ENCODE measurements around the gene NT5DC3.
A peak's percentile ranks its signal among the peaks of the same experiment; 100 is the strongest.

Gene NT5DC3

DNA sequence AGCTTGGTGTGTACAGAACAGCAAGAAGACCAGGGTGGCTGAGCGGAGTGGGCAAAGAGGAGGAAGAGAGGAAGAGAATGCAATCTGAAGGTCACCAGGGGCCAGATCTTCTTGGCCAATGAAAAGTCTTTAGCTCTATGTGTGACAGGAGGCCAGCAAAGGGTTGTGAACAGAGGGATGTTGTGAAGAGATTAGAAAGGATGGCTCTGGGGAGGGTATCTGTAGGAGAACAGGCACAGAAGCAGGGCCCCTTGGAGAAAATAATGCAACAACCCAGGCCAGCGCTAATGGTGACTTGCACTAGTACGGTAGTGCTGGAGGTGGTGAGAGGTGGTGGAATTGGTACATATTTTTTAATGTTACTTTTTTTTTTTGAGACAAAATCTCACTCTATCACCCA lies 97.2 kb downstream of the NT5DC3 start:
- FAIRE-seq: no peak

DNA sequence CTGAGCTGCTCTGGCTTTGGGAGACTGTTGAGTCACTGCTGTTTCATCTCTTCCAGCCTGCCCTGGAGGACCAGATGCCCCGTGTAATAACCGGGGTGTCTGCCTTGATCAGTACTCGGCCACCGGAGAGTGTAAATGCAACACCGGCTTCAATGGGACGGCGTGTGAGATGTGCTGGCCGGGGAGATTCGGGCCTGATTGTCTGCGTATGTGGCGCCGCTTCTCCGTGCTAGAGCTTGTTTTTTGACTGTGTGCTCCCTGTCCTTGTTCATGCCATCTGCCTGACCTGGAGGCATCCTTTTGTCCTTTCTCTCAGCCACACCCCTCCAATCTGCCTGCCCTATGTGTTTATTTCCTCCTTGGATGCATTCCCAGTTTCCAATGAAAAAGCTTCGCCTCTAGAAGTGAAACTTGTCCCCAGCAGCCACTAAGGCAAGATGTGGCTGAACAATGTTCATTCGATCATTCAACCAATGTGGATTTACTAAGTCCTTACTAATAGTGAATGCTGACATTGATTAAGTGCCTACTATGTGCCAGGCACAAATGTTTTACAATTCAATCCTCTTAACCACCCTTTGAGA lies 98.6 kb downstream of the NT5DC3 start:
- peak; percentile 74 for FAIRE-seq

DNA sequence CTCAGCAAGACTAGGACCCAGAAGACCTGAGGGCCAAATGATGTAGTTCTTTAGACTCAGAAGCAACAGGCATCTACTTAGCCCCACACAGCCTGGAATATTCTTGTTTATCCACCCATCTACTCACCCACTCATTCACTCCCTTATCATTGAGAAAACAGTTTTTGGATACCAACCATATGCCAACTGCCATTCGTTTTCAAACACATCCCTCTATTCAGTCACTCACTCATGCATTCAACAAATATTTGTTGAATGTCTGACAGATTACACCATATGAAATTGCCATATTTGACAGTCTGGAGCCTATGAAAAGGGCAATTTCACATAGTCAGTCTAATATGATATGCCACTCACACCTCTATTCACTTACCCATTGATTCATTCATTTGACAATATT lies 103.2 kb downstream of the NT5DC3 start:
- FAIRE-seq: no peak

DNA sequence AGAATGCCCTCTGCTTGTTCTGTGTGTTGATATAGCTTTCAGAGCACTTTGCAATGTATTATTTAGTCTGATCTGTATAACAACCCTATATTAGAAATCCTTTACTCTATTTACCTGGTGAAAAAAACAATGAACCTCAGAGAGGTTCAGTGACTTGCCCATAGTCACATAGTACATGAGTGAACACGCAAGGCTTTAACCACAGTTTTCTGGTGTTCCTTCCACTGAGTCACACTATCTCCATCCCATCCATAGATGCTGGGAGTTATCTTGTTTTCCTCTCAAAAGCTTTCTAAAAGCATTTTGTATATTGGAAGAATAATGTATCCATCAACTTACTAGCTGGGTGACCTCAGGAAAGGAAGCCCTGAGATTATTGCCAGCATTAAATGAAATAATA lies 104.5 kb downstream of the NT5DC3 start:
- no peak for FAIRE-seq

DNA sequence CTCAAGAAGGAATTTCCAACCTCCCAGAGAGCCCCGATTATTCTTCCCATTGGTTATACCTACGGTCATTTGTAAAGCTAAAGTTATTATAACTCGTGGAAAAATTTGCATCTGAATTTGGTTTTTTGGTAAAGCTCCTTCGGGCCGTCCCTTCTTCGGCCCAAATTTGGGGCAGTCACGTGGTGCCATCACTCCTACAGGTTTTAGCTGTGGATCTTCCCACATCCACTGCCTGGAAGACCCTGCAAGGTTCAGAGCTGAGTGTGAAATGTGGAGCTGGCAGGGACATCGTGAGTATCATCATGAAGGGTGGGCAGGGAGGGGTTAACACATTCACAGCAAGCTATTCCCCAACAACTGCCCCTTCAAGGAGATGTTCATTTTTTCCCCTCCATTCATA lies 105.7 kb downstream of the NT5DC3 start:
- FAIRE-seq: no peak

DNA sequence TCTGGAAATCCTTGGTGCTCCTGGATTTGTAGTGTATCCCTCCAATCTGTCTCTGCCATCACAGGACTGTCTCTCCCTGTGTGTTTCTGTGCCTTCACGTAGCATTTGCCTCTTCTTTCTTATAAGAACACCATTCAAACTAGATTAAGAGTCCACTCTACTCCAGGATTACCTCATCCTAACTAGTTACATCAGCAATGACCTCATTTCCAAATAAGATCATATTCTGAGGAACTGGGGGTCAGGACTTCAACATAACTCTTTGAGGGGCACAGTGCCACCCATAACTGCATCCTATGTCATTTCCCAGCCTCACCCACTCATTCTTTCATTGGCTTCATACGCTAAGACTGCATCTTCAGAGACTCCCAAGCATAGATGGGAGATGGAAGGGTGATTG lies 106.2 kb downstream of the NT5DC3 start:
- FAIRE-seq: no peak

DNA sequence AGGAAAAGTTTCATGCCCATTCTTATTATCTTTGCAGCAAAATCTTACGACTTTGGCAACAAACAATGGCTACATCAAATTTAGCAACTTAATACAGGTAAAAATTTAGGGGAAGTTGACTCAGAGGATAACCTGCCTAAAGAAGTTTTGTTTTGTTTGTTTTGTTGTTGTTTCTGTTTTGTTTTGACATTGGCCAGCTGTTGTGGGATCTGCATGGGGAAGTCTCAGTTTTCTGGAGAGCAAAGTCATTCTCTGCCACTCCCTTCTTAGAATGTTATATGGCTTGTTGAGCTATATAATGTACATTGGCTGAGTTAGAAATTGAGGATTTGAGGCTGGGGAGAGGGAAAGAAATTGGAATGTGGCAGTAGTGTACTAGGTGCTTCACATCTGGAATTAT lies 109.5 kb downstream of the NT5DC3 start:
- no peak for FAIRE-seq

DNA sequence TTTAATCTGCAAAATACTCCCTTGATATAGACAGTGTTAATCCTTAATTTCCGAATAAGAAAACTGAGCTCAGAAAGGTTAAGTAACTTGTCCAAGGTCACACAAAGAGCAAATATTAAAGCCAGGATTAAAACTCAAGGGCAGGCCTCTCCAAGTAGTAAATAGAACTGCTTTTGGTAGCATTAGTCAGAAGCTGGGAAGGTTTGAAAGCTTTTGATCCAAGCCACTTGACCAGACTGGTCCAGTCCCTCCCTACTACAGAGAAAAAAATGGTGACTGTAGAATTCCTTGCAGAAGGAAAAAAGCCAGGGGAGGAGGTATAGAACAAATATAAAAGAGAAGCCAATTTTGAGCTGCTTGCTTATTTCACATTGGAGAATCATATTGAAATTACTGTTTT lies 111.5 kb downstream of the NT5DC3 start:
- FAIRE-seq: no peak

DNA sequence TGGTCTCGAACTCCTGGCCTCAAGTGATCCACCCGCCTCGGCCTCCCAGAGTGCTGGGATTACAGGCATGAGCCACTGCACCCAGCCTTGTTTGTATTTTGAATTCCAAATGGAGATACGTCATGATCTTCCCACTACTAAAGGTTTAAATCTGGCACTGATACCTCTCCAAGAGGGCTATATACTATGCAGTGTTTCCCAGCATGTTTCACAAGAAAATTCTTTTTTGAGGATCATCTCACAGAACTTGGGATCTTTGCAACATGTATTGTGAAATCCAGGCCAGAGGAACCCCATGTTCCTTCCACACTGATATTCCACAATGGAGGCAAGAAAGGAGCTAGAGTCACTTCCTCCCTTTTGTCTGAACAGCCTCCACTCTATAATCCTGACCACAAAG lies 112.7 kb downstream of the NT5DC3 start:
- no peak for FAIRE-seq

DNA sequence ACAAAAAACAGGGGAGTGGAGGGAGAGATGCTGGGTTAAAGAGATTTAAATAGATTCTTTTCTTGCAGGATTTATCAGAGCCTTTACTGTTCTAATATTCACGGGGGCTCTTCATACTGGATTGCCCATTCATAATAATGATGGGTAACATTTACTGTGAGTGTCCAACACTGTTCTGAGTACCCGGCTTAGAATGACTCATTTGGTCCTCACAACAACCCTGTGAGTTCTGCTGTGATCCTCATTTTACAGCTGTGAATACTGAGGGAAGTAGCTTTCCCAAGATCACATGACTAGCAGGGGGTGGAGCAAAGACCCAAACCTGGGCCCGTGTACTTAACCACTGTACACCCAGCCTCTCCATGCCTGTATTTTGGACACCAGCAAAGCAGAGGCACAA lies 113.4 kb downstream of the NT5DC3 start:
- no peak for FAIRE-seq

DNA sequence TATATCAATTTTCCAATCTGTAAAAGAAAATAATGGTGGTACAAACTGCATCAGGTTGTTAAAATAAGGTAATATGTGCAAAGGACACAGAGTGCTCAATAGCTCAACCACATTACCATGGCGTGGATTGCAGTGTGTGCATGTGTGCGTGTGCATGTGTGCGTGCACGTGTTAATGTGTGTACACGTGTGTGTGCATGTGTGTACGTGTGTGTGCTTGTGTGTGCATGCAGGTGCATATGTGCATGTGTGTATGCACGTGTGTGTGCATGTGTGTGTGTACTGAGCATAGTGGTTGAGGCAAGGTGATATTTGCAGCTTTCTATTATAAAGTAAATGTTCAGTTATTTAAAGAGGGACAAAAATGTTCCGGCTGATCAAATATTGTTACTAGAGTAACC lies 115.6 kb downstream of the NT5DC3 start:
- no peak for FAIRE-seq
